OCI-LY1 (cell line): Measurements from ENCODE around the gene ZNF778.

Experiments
- CTCF ChIP-seq: fragments of 200-600 bp; sonication (generic), shearing (Covaris generic); IDR thresholded peaks from 2 replicates; pipeline ENCODE4 v1.5.1; 2017; ENCODE audit warnings: mild to moderate bottlenecking, antibody characterized with exemption, low read length, moderate library complexity, mixed read lengths
- EZH2 ChIP-seq: fragments of 200-600 bp; sonication (generic), shearing (Covaris generic); IDR thresholded peaks from 2 replicates; pipeline ENCODE4 v1.8.0; 2017; ENCODE audit warnings: borderline replicate concordance, mixed run types, mild to moderate bottlenecking, antibody characterized with exemption, low read length, moderate library complexity, mixed read lengths

GRCh38 chr16:89174877-89175276 lies 42.6 kb upstream of the ZNF778 start:
- no peak for TF ChIP-seq CTCF
- no peak for TF ChIP-seq EZH2
